PC-3 (cell line): Measurements from ENCODE around the gene ZNF236. TPM values are rescaled to one million over a fixed set of nuclear protein-coding genes. Genes with fewer than 3 reads are reported as not detected.

ENCODE experiments used
- ATAC-seq: fragments of 200-7000 bp; cut with Tn5 transposase; 2 replicates; pipeline ENCODE4 v1.9.1; 2020; ENCODE audit warnings: mild to moderate bottlenecking, moderate library complexity
- BruUV-seq: library from RNA; stranded (reverse); fragments of 400-500 nt; replicated peaks from 2 replicates; lab custom pipeline; 2021; lab: Mats Ljungman, UMichigan
- CTCF ChIA-PET: fragments of 300-600 bp; sonication (Branson Sonifier 250); formaldehyde crosslinking; loops from one replicate; lab custom pipeline; 2022; ENCODE audit warnings: antibody characterized with exemption; lab: Charles Lee
- POLR2A ChIA-PET: fragments of 300-600 bp; sonication (Branson Sonifier 250); formaldehyde crosslinking; loops from one replicate; lab custom pipeline; 2022; ENCODE audit warnings: antibody characterized with exemption; ENCODE audit not compliant: unreplicated experiment; lab: Charles Lee
- DNase-seq: peaks from one replicate; pipeline ENCODE4 v3.0.0-alpha.2; 2015
- H2AFZ ChIP-seq: fragments of 300-600 bp; sonication (generic); 2 replicates; pipeline ENCODE4 v1.6.0; 2016; ENCODE audit warnings: antibody characterized with exemption, low read length
- H3F3A ChIP-seq: fragments of 300-600 bp; sonication (generic); one replicate; pipeline ENCODE4 v1.6.0; 2017; ENCODE audit warnings: antibody characterized with exemption, low read length, control low read depth, mild to moderate bottlenecking; ENCODE audit not compliant: unreplicated experiment
- H3K27ac ChIP-seq: fragments of 300-600 bp; sonication (generic); 2 replicates; pipeline ENCODE4 v1.5.1; 2016; ENCODE audit warnings: mild to moderate bottlenecking, low read length
- H3K27me3 ChIP-seq: fragments of 300-600 bp; sonication (generic); 2 replicates; pipeline ENCODE4 v1.6.1; 2016; ENCODE audit warnings: low read length, mixed read lengths
- H3K36me3 ChIP-seq: fragments of 300-600 bp; sonication (generic); 2 replicates; pipeline ENCODE4 v1.6.1; 2016; ENCODE audit warnings: low read depth, mixed run types, low read length, mixed read lengths
- H3K4me1 ChIP-seq: fragments of 300-600 bp; sonication (generic); 2 replicates; pipeline ENCODE4 v1.5.1; 2016; ENCODE audit warnings: low read length; ENCODE audit not compliant: insufficient read depth
- H3K4me2 ChIP-seq: fragments of 300-600 bp; sonication (generic); 2 replicates; pipeline ENCODE4 v1.6.0; 2016; ENCODE audit warnings: low read length
- H3K4me3 ChIP-seq: fragments of 300-600 bp; sonication (generic); 2 replicates; pipeline ENCODE4 v1.5.1; 2016; ENCODE audit warnings: mild to moderate bottlenecking, low read length, mixed read lengths
- H3K79me2 ChIP-seq: fragments of 300-600 bp; sonication (generic); 2 replicates; pipeline ENCODE4 v1.6.1; 2017; ENCODE audit warnings: low read length, mixed read lengths
- H3K9ac ChIP-seq: fragments of 300-600 bp; sonication (generic); 2 replicates; pipeline ENCODE4 v1.6.0; 2016; ENCODE audit warnings: mild to moderate bottlenecking, low read length
- H3K9me2 ChIP-seq: fragments of 300-600 bp; sonication (generic); replicated peaks from 2 replicates; pipeline ENCODE4 v1.6.1; 2016; ENCODE audit warnings: mixed run types, low read length, mixed read lengths
- H3K9me3 ChIP-seq: fragments of 300-600 bp; sonication (generic); 2 replicates; pipeline ENCODE4 v1.6.1; 2016; ENCODE audit warnings: low read length, mixed read lengths
- H4K20me1 ChIP-seq: fragments of 300-600 bp; sonication (generic); 2 replicates; pipeline ENCODE4 v1.6.1; 2016; ENCODE audit warnings: low read length, mixed read lengths
- EZH2 ChIP-seq: fragments of 300-600 bp; sonication (generic); IDR thresholded peaks from one replicate; pipeline ENCODE4 v1.6.1; 2017; ENCODE audit warnings: antibody characterized with exemption, mild to moderate bottlenecking, low read length; ENCODE audit not compliant: unreplicated experiment
- EZH2phosphoT487 ChIP-seq: fragments of 300-600 bp; sonication (generic); IDR thresholded peaks from 2 replicates; pipeline ENCODE4 v1.6.1; 2018; ENCODE audit warnings: mild to moderate bottlenecking, antibody characterized with exemption, low read length, borderline replicate concordance
- intact Hi-C: fragments of 100-400 bp; cut with micrococcal nuclease; formaldehyde crosslinking; loops from 2 replicates; pipeline ENCODE4 v1.9.0; 2023
- total RNA-seq: library from RNA; depleted of rRNA; stranded (reverse); fragments of >200 nt; gene quantifications from 2 replicates; pipeline ENCODE4 v1.2.3, GENCODE V29; 2014
- TF ChIP-seq, protein P1 (sequence below): fragments of 300-600 bp; sonication (generic); conservative IDR thresholded peaks from 2 replicates; pipeline ENCODE4 v1.5.1; 2017; ENCODE audit warnings: antibody characterized with exemption, low read depth, mild to moderate bottlenecking, low read length

Gene ZNF236
- total RNA-seq, 1 experiment from 2014 or later: 7.7 TPM

DNA sequence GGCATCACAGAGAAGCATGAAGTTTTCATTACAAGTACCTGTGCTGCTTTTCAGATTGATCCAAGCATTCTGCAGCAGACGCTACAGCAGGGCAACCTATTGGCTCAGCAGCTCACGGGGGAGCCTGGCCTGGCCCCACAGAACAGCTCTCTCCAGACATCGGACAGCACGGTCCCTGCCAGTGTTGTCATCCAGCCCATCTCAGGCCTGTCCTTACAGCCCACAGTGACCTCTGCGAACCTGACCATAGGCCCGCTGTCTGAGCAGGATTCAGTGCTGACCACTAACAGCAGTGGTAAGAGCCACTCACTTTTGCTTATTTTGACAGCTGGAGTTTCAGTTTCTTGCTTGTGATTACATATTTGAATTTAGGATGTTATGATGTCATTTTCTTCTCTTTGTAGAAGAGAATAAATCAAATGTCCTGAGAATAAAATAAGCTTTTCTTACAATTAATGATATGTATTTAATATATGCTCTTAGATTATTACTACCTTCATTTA, 104.9 kb downstream of the ZNF236 start:
- ChIA-PET CTCF (no interaction called here), POLR2A (no interaction called here)
- Histone ChIP-seq H3K4me2 (no peak overlapping the region), H3K9me2 (no peaks in the 10 kb centered on the region), H3K9me3 (no peaks in the 10 kb centered on the region), H3K9ac (no peak overlapping the region), H2AFZ (no peak overlapping the region), H3K79me2 (no peaks in the 10 kb centered on the region), H3K4me3 (no peak overlapping the region), H3K27me3 (no peaks in the 10 kb centered on the region), H3K36me3 (peaks cover 25% of the 10 kb centered on the region), H3F3A (peaks cover 4% of the 10 kb centered on the region), H3K27ac (no peak overlapping the region), H3K4me1 (no peaks in the 10 kb centered on the region), H4K20me1 (no peaks in the 10 kb centered on the region)
- BruUV-seq: no TSS peak
- TF ChIP-seq, protein P1, sequence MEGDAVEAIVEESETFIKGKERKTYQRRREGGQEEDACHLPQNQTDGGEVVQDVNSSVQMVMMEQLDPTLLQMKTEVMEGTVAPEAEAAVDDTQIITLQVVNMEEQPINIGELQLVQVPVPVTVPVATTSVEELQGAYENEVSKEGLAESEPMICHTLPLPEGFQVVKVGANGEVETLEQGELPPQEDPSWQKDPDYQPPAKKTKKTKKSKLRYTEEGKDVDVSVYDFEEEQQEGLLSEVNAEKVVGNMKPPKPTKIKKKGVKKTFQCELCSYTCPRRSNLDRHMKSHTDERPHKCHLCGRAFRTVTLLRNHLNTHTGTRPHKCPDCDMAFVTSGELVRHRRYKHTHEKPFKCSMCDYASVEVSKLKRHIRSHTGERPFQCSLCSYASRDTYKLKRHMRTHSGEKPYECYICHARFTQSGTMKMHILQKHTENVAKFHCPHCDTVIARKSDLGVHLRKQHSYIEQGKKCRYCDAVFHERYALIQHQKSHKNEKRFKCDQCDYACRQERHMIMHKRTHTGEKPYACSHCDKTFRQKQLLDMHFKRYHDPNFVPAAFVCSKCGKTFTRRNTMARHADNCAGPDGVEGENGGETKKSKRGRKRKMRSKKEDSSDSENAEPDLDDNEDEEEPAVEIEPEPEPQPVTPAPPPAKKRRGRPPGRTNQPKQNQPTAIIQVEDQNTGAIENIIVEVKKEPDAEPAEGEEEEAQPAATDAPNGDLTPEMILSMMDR: no peak
- TF ChIP-seq EZH2phosphoT487 (no peak), EZH2 (no peak)
- no peak for ATAC-seq
- intact Hi-C loops: no loop called here
- DNase-seq: no peak

DNA sequence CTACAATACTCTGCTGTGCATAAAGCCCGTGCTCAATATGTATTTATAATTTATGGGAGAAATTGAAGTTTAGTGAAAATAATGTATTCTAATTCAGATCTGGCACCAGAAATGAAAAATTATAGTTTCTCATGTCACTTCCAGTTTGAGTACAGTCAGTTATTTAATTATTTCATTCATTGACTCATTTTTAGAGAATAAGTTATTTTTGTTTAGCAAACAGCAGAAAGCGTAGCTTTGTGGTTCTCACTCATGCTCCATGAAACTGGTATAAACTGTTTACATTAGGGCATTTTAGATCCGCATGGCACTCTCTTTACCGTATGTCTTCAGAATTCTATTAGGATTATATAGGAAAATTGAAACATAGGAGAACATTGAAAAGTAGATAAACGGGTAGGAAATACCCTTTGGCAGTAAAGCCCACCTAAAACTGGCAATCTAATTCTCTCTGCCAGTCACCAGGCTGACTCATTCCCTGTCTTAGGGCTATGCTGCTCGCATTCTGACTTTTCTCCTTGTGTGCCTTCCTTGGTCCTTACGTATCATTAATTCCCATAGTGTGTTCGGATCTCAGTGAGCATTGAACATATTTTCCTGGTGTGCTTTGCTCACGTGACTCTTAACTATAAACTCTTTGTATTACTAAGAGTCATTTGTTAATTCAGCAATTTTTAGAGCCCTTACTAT, 106.0 kb downstream of the ZNF236 start:
- ATAC-seq: no peak
- Histone ChIP-seq H3K4me1 (no peaks in the 10 kb centered on the region), H3K79me2 (no peaks in the 10 kb centered on the region), H3K9ac (no peak overlapping the region), H3K27ac (no peak overlapping the region), H3K27me3 (no peaks in the 10 kb centered on the region), H3K9me3 (no peaks in the 10 kb centered on the region), H3K9me2 (no peaks in the 10 kb centered on the region), H4K20me1 (no peaks in the 10 kb centered on the region), H3F3A (peaks cover 4% of the 10 kb centered on the region), H3K4me3 (no peak overlapping the region), H2AFZ (no peak overlapping the region), H3K4me2 (no peak overlapping the region), H3K36me3 (peaks cover 25% of the 10 kb centered on the region)
- intact Hi-C loops: no loop called here
- TF ChIP-seq, protein P1: no peak
- TF ChIP-seq EZH2: no peak
- TF ChIP-seq EZH2phosphoT487: no peak
- no TSS peak for BruUV-seq
- ChIA-PET CTCF (no interaction called here), POLR2A (no interaction called here)
- no peak for DNase-seq

DNA sequence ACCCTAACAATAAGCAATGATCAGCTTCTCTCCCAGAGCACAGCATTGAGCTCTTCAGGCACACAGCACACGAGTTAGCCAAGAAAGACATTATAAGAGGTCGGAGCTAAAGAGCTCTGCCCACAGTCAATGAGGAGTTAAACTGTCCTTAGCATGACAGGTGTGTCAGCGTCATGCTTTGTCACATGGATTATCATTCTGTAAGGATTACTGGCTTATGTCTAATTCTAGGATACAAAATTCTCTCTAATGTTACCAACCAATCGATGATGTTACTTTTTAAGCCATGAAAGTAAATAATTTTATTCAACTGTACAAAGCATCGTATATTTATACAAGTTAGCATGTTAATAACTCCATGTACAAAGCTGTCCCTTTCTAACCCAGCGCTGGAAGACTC, 108.8 kb downstream of the ZNF236 start:
- ATAC-seq (no peak), DNase-seq (no peak)
- no TSS peak for BruUV-seq
- Histone ChIP-seq H3K27ac (no peak overlapping the region), H3K9ac (no peak overlapping the region), H3K4me2 (no peak overlapping the region), H3K36me3 (peaks cover 8% of the 10 kb centered on the region; the same call in 1 of the 2 replicates), H3K4me1 (no peaks in the 10 kb centered on the region), H3K4me3 (no peak overlapping the region), H3F3A (peaks cover 4% of the 10 kb centered on the region), H3K79me2 (no peaks in the 10 kb centered on the region), H3K9me2 (no peaks in the 10 kb centered on the region), H3K9me3 (no peaks in the 10 kb centered on the region), H3K27me3 (no peaks in the 10 kb centered on the region), H4K20me1 (no peaks in the 10 kb centered on the region), H2AFZ (no peak overlapping the region)
- ChIA-PET CTCF (interaction anchor here (0.6 kb wide), 1 partner anchor 7 kb away, joined by 3 read pairs; no protein-coding TSS in a partner anchor), POLR2A (no interaction called here)
- intact Hi-C loops: no loop called here
- TF ChIP-seq, protein P1: no peak
- TF ChIP-seq EZH2phosphoT487 (no peak), EZH2 (no peak)
